OCI-LY7 (cell line): ENCODE data around the gene PGAP3.

ENCODE experiments used
- EZH2phosphoT487 ChIP-seq: fragments of 200-600 bp; sonication (generic); IDR thresholded peaks from 2 replicates; pipeline ENCODE4 v1.6.1; 2018; ENCODE audit warnings: low read depth, borderline replicate concordance, mild to moderate bottlenecking, mixed run types, antibody characterized with exemption, low read length, moderate library complexity, mixed read lengths
- TF ChIP-seq, protein P1 (sequence below): fragments of 200-600 bp; sonication (generic); conservative IDR thresholded peaks from 2 replicates; pipeline ENCODE4 v1.5.1; 2014; ENCODE audit warnings: mild to moderate bottlenecking, antibody characterized with exemption, low read length, moderate library complexity, mixed read lengths

DNA sequence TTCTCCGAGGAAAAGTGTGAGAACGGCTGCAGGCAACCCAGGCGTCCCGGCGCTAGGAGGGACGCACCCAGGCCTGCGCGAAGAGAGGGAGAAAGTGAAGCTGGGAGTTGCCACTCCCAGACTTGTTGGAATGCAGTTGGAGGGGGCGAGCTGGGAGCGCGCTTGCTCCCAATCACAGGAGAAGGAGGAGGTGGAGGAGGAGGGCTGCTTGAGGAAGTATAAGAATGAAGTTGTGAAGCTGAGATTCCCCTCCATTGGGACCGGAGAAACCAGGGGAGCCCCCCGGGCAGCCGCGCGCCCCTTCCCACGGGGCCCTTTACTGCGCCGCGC lies 11.9 kb upstream of the PGAP3 start, which contains the start of gene ERBB2:
- TF ChIP-seq, protein P1, sequence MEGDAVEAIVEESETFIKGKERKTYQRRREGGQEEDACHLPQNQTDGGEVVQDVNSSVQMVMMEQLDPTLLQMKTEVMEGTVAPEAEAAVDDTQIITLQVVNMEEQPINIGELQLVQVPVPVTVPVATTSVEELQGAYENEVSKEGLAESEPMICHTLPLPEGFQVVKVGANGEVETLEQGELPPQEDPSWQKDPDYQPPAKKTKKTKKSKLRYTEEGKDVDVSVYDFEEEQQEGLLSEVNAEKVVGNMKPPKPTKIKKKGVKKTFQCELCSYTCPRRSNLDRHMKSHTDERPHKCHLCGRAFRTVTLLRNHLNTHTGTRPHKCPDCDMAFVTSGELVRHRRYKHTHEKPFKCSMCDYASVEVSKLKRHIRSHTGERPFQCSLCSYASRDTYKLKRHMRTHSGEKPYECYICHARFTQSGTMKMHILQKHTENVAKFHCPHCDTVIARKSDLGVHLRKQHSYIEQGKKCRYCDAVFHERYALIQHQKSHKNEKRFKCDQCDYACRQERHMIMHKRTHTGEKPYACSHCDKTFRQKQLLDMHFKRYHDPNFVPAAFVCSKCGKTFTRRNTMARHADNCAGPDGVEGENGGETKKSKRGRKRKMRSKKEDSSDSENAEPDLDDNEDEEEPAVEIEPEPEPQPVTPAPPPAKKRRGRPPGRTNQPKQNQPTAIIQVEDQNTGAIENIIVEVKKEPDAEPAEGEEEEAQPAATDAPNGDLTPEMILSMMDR: no peak
- no peak for TF ChIP-seq EZH2phosphoT487
